Colonic mucosa (tissue), 4 donors: ENCODE results near the gene PBX1. TPM values are rescaled to one million over a fixed set of nuclear protein-coding genes. Genes with fewer than 3 reads are reported as not detected.

ENCODE experiments used
- DNase-seq: peaks from one replicate; pipeline ENCODE4 v3.0.0-alpha.2; 2020
- H3K27ac ChIP-seq: fragments of 200-600 bp; one replicate; pipeline ENCODE4 v1.8.0; 2021
- H3K27me3 ChIP-seq: fragments of 200-600 bp; one replicate; pipeline ENCODE4 v1.8.0; 2021
- H3K36me3 ChIP-seq: fragments of 200-600 bp; one replicate; pipeline ENCODE4 v1.8.0; 2021
- H3K4me1 ChIP-seq: fragments of 200-600 bp; one replicate; pipeline ENCODE4 v1.8.0; 2021; ENCODE audit warnings: mild to moderate bottlenecking
- H3K4me3 ChIP-seq: fragments of 200-600 bp; one replicate; pipeline ENCODE4 v1.8.0; 2021
- H3K9ac ChIP-seq, 2 donors: one replicate each; pipeline ENCODE4 v1.7.0; 2013; ENCODE audit warnings: control low read depth in 2 of 2, low read depth in 2 of 2, low read length in 2 of 2
- H3K9me3 ChIP-seq: fragments of 200-600 bp; one replicate; pipeline ENCODE4 v1.8.0; 2021
- CTCF ChIP-seq: fragments of 200-600 bp; IDR thresholded peaks from one replicate; pipeline ENCODE4 v1.8.0; 2022; ENCODE audit warnings: antibody characterized with exemption, mild to moderate bottlenecking
- intact Hi-C: fragments of 100-400 bp; cut with DNase I; formaldehyde crosslinking; loops from one replicate; pipeline ENCODE4 v1.14.1; 2022
- total RNA-seq, 2 donors: library from RNA; stranded (reverse); fragmentation: NEBNext Ultra II Directional in 1 of 2; extraction: Animal tissue kit (Norgen Biotek cat#: 25700) in 1 of 2; gene quantifications; one replicate each; pipeline ENCODE4 v1.2.1, GENCODE V29; 2021
- donor health status: healthy.
- donor health status: DM: no; HTN: no; CAD: no.
- donor health status: DM: no; HTN: no; CAD: no.

The PBX1 gene
- total RNA-seq, 2 donors from 2014 or later, result 27.2 to 53.7 TPM

GRCh38 chr1:164863056-164863455, 304.1 kb downstream of the PBX1 start:
- H3K4me3 ChIP-seq, result no peak overlapping the region
- H3K27me3 ChIP-seq, result no peaks in the 10 kb centered on the region
- no peaks in the 10 kb centered on the region for H3K36me3 ChIP-seq
- DNase-seq, result no peak
- no peaks in the 10 kb centered on the region for H3K4me1 ChIP-seq
- no peak for TF ChIP-seq CTCF
- no peak overlapping the region for H3K27ac ChIP-seq
- intact Hi-C loops, result no loop called here
- H3K9ac ChIP-seq, result no peak overlapping the region
- no peaks in the 10 kb centered on the region for H3K9me3 ChIP-seq

- no peaks in the 10 kb centered on the region for H3K9me3 ChIP-seq
- no peaks in the 10 kb centered on the region for H3K4me1 ChIP-seq
- intact Hi-C loops, result no loop called here
- H3K9ac ChIP-seq, result no peak overlapping the region
- no peaks in the 10 kb centered on the region for H3K36me3 ChIP-seq
- H3K27me3 ChIP-seq, result no peaks in the 10 kb centered on the region
- no peak overlapping the region for H3K27ac ChIP-seq
- no peak overlapping the region for H3K4me3 ChIP-seq
- TF ChIP-seq CTCF, result no peak
- no peak for DNase-seq
These were observed 305.2 kb downstream of the PBX1 start for GRCh38 chr1:164864161-164864560.

GRCh38 chr1:164865385-164865784, 306.4 kb downstream of the PBX1 start:
- intact Hi-C loops, result no loop called here
- Histone ChIP-seq H3K4me1 (no peaks in the 10 kb centered on the region), H3K36me3 (no peaks in the 10 kb centered on the region), H3K27me3 (no peaks in the 10 kb centered on the region), H3K9ac (no peak overlapping the region), H3K27ac (no peak overlapping the region), H3K4me3 (no peak overlapping the region), H3K9me3 (no peaks in the 10 kb centered on the region)
- no peak for TF ChIP-seq CTCF
- DNase-seq, result no peak

- Histone ChIP-seq H3K9ac (no peak overlapping the region), H3K36me3 (no peaks in the 10 kb centered on the region), H3K27ac (no peak overlapping the region), H3K27me3 (no peaks in the 10 kb centered on the region), H3K9me3 (no peaks in the 10 kb centered on the region), H3K4me1 (no peaks in the 10 kb centered on the region), H3K4me3 (no peak overlapping the region)
- intact Hi-C loops, result no loop called here
- no peak for TF ChIP-seq CTCF
- DNase-seq, result no peak
These were observed 308.6 kb downstream of the PBX1 start for GRCh38 chr1:164867590-164867989.

- DNase-seq, result no peak
- Histone ChIP-seq H3K9ac (no peak overlapping the region), H3K36me3 (no peaks in the 10 kb centered on the region), H3K4me1 (no peaks in the 10 kb centered on the region), H3K27me3 (no peaks in the 10 kb centered on the region), H3K4me3 (no peak overlapping the region), H3K9me3 (no peaks in the 10 kb centered on the region), H3K27ac (no peak overlapping the region)
- no peak for TF ChIP-seq CTCF
- intact Hi-C loops, result no loop called here
These were observed 310.0 kb downstream of the PBX1 start for GRCh38 chr1:164868990-164869389.

- H3K4me3 ChIP-seq, result no peak overlapping the region
- no peak for TF ChIP-seq CTCF
- no peak overlapping the region for H3K9ac ChIP-seq
- intact Hi-C loops, result no loop called here
- no peaks in the 10 kb centered on the region for H3K9me3 ChIP-seq
- H3K4me1 ChIP-seq, result no peaks in the 10 kb centered on the region
- H3K27ac ChIP-seq, result no peak overlapping the region
- no peaks in the 10 kb centered on the region for H3K27me3 ChIP-seq
- no peak for DNase-seq
- no peaks in the 10 kb centered on the region for H3K36me3 ChIP-seq
These were observed 316.5 kb downstream of the PBX1 start for GRCh38 chr1:164875518-164875917.
